DMS53 (cell line): ENCODE data around the gene MSRB1.
"Not testable (repeated sequence)": the region's sequence is repeated elsewhere in the genome, so short reads cannot be mapped to it uniquely, and the experiment has no call there.

Source experiments
- DNase-seq: peaks from one replicate; lab custom pipeline; 2025; lab: John Stamatoyannopoulos, UW

MSRB1 gene

DNA sequence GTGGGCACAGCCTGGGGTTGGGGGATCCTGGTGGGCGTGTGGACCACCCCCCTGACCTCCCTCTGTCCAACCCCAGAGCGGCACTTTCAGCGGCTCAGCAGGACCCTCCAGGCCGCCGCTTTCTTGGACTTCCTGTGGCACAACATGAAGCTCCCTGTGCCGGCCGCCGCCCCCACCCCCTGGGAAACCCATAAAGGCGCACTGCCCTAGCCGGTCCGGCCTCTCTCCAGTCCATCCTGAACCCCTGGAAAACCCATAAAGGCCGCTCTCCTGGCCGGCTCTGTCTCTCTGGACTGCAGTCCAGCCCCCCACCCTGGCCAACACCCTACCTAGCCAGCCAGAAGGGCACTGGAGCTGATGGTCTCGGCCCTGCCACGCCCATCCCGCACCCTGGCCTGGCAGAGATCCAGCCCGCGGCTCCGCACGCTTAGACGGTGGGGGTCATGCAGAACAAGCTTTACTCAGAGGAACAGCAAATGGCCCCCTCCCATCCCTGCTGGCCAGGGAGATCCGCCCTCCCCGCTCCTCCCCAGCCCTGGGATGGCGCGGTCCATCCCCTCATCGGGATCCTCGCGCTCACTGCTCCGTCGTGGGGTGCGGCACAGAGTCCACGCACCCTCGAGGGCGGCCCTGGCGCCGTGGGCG is 35.6 kb upstream of the MSRB1 start:
- peak; percentile 51 for DNase-seq

DNA sequence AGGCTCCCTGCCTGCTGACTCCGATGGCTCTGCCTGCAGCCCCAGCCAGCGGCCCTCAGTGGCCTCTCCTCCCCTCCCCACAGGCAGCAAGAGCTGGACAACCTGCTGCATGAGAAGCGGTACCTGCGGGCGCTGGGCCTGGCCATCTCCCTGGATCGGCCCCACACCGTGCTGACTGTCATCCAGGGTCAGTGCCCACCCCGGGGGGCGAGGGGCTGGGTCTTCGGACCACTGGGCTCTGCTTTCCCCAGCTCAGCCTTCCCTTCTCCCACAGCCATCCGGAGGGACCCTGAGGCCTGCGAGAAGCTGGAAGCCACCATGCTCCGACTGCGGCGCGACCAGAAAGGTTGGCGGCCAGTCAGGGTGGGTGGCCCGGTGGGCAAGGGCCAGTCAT is 34.9 kb upstream of the MSRB1 start:
- DNase-seq: no peak

DNA sequence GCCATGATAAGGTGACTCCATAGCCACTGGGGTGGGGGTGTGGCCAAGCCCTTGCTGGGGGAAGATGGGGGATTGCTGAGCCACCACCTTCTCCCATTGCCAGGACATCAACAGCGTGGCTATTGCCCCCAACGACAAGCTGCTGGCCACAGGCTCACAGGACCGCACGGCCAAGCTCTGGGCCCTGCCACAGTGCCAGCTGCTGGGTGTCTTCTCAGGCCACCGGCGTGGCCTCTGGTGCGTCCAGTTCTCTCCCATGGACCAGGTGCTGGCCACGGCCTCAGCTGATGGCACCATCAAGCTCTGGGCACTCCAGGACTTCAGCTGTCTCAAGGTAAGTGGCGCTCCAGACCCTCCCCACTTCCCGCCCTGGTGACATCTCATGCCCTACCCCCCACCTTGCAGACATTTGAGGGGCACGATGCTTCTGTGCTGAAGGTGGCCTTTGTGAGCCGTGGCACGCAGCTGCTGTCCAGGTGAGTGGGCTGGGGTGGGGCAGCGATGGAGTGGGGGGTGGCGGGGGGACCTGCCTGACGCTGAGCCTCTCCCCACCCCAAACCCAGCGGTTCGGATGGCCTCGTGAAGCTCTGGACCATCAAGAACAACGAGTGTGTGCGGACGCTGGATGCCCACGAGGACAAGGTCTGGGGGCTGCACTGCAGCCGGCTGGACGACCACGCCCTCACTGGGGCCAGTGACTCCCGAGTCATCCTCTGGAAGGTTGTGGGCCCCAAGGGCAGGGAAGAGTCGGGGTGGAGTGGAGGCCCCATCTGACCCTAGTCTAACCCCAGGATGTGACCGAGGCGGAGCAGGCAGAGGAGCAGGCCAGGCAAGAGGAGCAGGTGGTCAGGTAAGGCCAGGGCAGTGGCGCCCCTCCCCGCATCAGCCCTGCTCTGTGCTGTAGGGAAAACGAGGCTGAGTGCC is 34.2 kb upstream of the MSRB1 start:
- DNase-seq: no peak

DNA sequence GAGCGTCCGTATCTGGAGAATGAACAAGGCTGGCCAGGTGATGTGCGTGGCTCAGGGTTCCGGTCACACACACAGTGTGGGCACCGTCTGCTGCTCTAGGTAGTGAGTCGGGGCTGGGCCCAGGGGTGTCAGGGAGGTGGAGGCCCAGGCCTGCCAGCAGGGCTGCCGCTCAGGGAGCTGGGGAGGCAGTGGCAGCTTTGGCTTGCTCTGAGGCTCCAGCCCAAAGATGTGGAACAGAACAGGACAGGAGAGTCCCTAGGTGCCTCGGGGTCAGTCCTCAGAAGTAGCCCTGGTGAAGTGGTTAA is 33.2 kb upstream of the MSRB1 start:
- no peak for DNase-seq

DNA sequence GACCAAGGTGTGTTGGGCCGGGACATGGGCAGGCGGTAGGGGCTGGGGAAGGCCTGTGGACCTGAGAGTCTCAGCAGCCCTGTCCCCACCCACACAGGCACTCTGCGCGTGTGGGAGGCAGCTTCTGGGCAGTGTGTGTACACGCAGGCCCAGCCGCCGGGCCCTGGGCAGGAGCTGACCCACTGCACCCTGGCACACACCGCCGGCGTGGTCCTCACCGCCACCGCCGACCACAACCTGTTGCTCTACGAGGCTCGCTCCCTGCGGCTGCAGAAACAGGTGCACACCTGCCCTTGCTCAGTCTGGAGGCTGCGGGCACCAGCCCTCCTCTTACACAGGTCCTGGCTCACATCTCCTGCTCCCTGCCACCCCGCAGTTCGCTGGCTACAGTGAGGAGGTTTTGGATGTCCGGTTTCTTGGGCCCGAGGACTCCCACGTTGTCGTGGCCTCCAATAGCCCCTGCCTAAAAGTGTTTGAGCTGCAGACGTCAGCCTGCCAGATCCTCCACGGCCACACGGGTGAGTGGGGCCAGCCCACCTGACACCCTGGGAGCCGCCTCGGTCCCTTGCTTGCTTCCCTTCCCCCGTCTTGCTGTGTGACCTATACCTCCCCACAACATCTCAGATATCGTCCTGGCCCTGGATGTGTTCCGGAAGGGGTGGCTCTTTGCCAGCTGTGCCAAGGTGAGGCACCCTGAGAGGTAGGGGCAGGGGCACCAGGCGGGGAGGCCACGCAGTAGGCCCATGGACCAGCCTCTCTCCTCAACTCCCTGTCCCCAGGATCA is 32.6 kb upstream of the MSRB1 start:
- no peak for DNase-seq

DNA sequence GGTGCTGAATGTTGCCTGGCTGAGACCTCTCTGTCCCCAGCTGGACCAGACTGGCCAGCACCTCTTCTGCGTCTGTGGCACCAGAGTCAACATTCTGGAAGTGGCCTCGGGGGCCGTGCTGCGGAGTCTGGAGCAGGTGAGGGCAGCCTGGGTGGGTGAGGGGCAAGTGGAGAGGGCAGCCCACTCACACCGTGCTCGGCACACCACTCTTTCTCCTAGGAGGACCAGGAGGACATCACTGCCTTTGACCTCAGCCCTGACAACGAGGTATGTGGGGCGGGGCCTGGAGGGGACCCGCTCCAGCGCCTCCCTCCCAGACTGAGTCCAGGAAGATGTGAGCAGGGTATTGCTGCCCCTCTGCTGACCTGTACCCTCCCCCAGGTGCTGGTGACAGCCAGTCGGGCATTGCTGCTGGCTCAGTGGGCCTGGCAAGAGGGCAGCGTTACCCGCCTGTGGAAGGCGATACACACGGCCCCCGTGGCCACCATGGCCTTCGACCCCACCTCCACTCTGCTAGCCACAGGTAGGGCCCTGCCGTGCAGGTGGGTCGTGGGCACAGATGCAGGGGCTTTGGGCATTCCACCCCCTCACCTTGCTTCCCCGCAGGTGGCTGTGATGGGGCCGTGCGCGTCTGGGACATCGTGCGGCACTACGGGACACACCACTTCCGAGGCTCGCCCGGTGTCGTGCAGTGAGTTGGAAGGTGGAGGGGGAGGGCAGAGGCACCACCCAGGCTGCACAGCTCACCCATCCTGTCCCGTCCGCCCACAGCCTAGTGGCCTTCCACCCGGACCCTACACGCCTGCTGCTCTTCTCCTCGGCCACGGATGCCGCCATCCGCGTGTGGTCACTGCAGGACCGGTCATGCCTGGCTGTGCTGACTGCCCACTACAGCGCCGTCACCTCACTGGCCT is 31.4 kb upstream of the MSRB1 start:
- DNase-seq: no peak

DNA sequence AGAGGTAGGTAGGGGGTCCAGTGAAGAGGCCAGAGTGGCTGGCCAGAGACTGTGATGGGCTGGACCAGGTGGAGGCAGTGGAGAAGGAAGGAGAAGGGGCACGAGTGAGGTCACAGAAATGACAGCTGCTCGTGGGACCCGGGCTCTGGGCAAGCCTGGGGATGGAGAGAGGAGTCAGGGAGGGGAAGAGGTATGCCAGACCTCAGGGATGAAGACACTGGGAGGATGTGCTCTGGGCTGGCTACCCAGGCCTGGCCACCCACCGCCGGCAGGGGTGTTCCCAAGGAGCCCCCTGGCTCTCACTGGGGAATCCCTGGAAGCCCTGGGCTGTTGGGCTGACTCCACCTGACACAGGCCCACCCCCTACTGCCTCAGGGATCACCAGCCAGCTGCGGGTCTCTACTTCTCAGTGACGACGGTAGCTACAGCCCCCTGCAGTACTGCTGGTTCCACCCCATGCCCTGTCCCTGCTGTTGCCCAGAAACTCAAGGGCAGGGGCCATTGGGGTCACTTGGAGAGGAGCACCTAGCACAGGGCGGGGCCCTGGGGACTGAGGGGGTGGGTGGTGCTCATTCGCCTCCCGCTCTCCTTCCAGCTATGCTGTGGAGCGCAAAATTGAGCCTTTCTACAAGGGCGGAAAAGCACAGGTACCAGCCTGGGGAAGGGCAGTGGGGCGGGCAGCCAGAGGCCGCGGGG is 30.6 kb upstream of the MSRB1 start:
- DNase-seq: no peak

DNA sequence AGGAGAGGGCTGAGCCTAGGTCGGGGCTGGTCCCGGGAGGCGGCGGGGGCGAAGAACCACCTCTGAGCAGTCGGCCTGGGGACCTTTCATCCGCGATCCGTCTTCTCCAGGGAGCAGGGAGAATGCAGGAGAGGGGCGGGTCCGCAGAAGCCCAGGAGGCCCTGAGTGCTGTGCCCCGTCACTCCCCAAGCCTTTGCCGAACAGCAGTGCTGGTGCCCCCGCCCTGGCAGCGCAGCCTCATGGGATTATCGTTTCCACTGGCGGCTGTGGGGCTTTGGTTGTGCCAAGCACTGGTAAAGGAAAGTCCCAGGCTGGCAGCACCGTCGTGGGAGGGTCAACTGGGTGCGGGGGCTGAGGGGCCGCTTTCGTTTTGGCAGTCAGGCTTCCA is 29.5 kb upstream of the MSRB1 start:
- DNase-seq: peak; percentile 54

DNA sequence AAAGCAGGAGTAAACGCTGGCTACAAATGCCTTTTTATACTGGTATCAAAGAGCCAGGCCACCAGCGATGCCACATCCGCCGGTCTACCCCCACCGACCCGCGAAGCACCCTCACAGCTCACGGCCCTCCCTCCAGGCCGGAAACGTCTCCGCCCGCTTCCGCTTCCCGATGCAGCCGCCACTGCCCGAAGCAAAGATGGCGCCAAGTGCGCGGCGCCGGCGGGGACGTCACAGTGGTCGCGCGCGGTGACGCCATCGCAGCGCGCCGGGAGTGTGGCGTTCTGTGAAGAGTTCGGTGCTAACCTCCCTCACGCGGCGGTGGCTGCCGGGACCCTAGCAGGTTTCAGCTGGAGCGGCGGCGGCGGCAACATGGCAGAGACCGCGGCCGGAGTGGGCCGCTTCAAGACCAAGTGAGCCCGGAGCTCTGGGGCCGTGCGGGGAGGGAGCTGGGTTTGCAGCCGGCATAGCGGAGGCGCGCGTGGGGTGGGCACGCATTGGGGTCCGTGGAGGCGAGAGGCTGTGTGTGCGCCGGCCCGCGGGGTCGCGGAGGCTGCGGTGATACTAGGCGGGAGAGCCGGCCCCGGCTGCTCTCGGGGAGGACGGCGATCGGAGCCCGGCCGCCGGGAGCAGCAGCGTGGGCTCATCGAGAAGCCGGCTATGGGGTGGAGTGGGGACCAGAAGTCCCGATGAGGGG is 28.9 kb upstream of the MSRB1 start, which contains the start of gene TBL3:
TSS of gene TBL3 (plus strand) at position 258 of the 694 bp plus-strand sequence. CDS start at position 370, 112 bp downstream.
- DNase-seq: peak; percentile 97

DNA sequence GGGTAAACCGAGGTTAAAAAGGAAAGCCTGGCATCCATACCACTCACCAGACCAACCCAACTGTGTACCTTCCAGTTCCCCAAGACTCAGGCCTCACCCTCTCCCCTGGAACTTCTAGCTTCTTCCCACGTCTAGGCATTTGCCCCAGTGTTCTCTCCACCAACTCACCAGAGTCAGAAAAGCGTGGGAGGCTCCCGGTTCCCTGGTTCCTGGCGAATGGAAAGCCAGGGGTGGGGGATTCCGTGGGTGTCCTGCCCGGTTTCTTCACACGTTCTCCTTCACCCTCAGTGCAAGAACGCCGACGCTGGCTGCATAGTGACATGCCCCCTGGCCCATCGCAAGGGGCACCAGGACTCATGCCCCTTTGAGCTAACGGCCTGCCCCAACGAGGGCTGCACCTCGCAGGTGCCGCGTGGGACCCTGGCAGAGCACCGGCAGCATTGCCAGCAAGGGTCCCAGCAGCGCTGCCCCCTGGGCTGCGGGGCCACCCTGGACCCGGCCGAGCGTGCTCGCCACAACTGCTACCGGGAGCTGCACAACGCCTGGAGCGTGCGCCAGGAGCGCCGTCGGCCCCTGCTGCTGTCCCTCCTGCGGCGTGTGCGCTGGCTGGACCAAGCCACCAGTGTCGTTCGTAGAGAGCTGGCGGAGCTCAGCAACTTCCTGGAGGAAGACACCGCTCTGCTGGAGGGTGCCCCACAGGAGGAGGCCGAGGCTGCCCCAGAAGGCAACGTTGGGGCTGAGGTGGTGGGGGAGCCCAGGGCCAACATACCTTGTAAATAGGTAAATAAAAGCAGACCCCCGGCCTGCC is 25.4 kb upstream of the MSRB1 start:
- no peak for DNase-seq

DNA sequence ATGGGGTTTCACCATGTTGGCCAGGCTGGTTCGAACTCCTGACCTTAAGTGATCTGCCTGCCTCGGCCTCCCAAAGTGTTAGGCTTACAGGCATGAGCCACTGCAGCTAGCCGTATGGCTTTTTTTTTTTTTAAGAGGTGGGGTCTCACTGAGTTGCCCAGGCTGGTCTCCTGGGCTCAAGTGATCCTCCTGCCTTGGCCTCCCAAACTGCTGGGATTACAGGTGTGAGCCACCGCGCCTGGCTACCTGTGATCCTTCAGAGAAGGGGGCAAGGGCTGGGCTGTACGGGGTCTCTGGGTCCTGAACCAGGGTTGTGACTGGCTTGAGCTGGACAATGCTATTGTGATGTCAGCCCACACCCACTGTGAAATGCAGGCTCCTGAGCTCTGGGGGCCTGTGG is 23.5 kb upstream of the MSRB1 start, which contains the start of gene RNF151:
TSS of gene RNF151 (plus strand) at position 397 of the 400 bp plus-strand sequence. CDS start 26 bp downstream, outside the sequence.
- DNase-seq: no peak

DNA sequence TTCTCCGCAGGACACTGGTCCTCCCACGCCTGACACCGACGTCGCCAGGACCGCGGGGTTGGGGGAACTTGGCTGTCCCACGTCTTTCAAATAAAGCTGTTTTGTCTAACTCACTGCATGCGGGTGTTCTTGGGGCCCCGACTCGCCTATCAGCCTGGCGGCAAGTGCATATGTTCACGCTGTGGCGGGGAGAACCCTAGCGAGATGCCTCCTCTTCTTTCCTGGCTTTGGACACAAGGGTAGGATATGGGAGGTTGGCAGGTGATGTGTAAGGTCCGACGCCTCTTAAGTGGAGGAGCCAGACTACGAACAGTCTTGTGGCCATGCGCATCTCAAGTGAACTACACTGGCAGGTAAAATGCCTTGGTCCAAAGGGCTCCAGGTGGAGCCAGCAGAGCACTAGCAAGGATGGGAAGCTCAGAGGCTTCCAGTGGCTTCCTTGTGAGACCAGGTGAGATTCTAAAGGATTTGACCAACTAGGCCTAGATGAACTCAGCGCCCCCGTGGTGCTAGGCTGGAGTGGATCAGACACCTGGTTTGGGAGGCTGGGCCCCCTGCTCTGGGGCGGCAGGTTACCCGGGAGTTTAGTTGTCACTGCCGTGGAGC is 22.5 kb upstream of the MSRB1 start:
- peak; percentile 45 for DNase-seq

DNA sequence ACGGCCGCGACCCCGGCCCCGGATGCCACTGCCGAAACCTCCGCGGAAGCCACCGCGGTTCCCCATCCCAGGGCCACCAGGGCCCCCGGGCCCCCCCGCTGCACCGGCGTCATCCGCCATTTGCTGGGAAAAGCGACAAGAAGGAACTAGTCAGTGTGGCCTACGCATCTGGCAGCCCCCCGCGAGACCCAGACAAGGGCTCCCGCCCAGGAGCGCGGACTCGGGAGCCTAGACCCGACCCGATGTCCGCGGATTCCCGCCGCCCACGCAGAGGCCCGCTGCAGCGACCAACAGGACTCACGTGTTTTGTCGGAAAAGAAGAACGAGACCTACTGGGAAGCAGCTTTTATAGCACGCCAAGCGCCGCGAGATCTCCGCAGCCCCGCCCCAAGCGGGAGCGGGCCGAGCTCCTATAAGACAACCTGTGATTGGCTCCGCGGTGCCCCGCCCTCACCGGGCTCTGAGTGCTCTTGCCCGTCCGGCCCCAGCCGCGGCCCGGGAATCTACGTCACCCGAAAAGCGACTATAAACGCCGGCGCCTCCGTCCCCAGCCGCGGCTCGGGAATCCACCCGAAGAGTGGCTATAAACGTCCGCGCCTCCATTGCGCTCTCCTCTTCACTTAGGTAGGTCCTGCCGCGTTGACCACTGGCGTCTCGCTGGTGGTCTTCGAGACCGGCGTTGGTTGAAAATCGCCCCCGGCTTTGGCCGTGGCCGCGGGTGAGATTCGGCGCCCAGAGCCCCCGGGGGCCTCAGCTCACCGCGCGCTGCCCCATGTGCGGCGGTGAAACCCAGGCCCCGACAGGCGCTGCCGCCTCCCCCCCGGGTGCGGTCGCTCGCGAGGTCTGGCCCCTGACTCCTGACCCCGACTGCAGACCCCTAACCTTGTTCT is 21.8 kb upstream of the MSRB1 start, which contains the start of gene RPS2:
TSS of gene RPS2 (minus strand) at position 321 of the 890 bp plus-strand sequence. CDS start at position 120, 201 bp downstream.
- DNase-seq: peak; percentile 98

DNA sequence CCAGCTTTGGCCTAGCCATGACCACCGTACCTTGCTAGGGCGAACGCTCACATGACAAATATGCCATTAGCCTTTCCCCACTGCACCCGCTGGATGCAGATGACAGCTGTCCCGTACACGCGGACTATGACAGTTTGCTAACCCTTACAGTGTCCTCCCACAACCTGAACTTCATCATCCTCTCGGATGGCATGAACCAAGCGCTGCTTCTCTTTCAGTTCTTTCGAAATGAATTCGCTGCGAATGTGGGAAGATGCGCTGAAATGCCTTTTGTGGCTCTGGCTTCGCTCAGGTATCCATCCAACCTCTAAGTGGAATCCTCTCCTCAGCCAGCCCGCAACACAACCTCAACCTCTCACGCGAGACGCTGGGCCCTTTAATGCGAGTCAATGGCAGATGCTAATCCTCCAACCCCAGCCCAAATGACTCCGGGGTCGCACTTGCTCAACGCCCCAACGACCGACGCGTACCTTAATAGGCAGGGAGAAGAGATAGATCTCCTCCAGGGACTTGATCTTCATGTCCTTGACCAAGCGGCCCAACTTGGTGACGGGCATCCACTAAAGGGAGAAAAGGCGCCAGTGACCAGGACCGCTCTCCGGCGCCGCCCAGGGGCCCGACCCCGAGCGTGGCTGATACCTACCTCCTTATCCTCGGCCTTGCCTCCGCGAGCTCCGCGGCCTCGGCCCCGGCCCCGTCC is 21.0 kb upstream of the MSRB1 start:
- DNase-seq: peak; percentile 59

DNA sequence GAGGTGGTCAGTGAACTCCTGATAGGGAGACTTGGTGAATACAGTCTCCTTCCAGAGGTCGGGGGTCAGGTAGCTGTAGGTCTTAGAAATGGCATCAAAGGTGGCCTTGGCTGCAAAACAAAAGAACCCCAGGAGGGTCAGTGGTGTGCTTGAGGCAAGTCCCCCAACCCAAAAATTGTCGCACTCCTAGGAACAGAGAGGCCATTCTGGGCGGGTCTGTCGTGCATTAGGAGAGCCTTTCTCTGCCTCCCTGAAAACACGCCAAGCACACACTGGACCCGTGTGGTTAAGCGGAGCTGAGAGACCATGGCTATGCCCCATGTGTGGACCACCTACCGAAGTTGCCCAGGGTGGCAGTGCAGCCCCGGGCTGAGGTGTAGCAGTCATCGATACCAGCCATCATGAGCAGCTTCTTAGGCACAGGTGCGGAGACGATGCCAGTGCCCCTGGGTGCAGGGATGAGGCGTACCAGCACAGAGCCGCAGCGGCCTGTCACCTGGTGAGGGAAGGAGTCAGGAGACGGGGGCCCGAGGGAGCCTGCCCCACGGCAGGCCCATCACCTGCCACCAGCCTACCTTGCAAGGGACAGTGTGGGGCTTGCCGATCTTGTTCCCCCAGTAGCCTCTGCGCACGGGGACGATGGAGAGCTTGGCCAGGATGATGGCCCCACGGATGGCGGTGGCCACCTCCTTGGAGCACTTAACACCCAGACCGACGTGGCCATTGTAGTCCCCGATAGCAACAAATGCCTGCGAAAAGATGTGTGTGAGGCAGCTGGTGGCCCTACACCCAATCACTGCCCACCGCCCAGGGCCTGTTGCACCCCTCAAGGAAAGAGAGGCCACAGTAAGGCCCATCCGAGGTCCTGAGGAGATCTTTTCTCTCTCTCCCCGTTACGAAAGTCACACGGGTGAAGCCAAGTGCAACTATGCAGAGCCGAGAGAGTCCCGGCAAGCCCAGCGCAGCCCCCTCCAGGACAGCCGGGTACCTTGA is 19.5 kb upstream of the MSRB1 start:
- DNase-seq: not testable (repeated sequence)

DNA sequence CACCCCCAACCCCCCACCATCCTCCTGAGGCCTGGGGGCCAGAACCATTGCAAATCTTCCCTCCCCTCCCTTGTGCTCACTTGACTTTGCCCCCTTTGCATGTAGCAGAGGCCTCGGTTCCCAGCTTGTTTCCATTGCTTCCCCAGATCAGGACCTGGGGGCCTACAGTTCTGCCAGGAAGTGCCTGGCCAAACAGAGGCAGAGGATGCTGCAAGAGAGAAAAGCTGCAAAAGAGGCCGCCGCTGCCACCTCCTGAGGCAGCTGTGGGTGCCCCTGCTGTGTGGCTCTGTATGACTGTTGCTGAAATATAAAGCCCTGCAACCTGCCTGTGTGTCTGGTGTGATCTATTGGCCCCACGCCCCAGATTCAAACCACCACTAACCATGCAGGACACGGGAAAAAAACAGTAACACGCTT is 18.7 kb upstream of the MSRB1 start:
- DNase-seq: peak; percentile 66
